GM12878 (cell line): ENCODE measurements around the gene SUSD1. TPM values are rescaled to one million over a fixed set of nuclear protein-coding genes. Genes with fewer than 3 reads are reported as not detected.

Experiments used
- CBX5 ChIP-seq: sonication (generic); IDR thresholded peaks from 2 replicates; pipeline ENCODE4 v1.6.1; 2016; ENCODE audit warnings: low read depth, moderate library complexity, mild to moderate bottlenecking, inconsistent platforms
- EED ChIP-seq: sonication (generic); IDR thresholded peaks from 2 replicates; pipeline ENCODE4 v1.6.1; 2016; ENCODE audit warnings: antibody characterized with exemption, low read depth
- EGR1 ChIP-seq, 2 experiments: IDR thresholded peaks; 1 replicate in 1 of 2; 2 replicates in 1 of 2; pipeline ENCODE4 v1.6.1; 2011 to 2012; ENCODE audit warnings: low read depth in 2 of 2, low read length in 2 of 2, borderline replicate concordance in 1 of 2, mild to moderate bottlenecking in 1 of 2, moderate library complexity in 1 of 2
- EP300 ChIP-seq, 2 experiments: fragments of 150-350 bp in 1 of 2; IDR thresholded peaks; 2 replicates each; pipeline ENCODE4 v1.6.1; 2011 to 2012; ENCODE audit warnings: low read depth in 2 of 2, low read length in 2 of 2, borderline replicate concordance in 1 of 2, improper control_type of control experiment in 1 of 2, inconsistent platforms in 1 of 2; ENCODE audit not compliant: control insufficient read depth in 1 of 2
- GABPA ChIP-seq: IDR thresholded peaks from 2 replicates; pipeline ENCODE4 v1.6.1; 2014; ENCODE audit warnings: antibody characterized with exemption, low read depth, mild to moderate bottlenecking, inconsistent platforms
- GATAD2B ChIP-seq: fragments of 450-650 bp; conservative IDR thresholded peaks from 2 replicates; pipeline ENCODE4 v1.6.1; 2017; ENCODE audit warnings: low read depth, mild to moderate bottlenecking, moderate library complexity
- IKZF2 ChIP-seq, 2 experiments: fragments of 450-650 bp; IDR thresholded peaks; 2 replicates each; pipeline ENCODE4 v1.6.1; 2017; ENCODE audit warnings: mild to moderate bottlenecking in 2 of 2, moderate library complexity in 2 of 2
- IRF4 ChIP-seq: IDR thresholded peaks from 2 replicates; pipeline ENCODE4 v1.6.1; 2011; ENCODE audit warnings: low read depth, low read length
- JUNB ChIP-seq: IDR thresholded peaks from 2 replicates; pipeline ENCODE4 v1.6.1; 2016; ENCODE audit warnings: antibody characterized with exemption, mild to moderate bottlenecking
- MLLT1 ChIP-seq: fragments of 450-650 bp; IDR thresholded peaks from 2 replicates; pipeline ENCODE4 v1.6.1; 2016; ENCODE audit warnings: mild to moderate bottlenecking
- MTA2 ChIP-seq: fragments of 450-650 bp; IDR thresholded peaks from 2 replicates; pipeline ENCODE4 v1.6.1; 2016; ENCODE audit warnings: low read depth, mild to moderate bottlenecking, moderate library complexity
- MXI1 ChIP-seq: fragments of 150-350 bp; IDR thresholded peaks from 2 replicates; pipeline ENCODE4 v1.6.1; 2011; ENCODE audit warnings: low read depth, mild to moderate bottlenecking, inconsistent platforms, low read length, improper control_type of control experiment
- NFIC ChIP-seq: IDR thresholded peaks from 2 replicates; pipeline ENCODE4 v1.6.1; 2012; ENCODE audit warnings: low read depth, mild to moderate bottlenecking, inconsistent platforms, low read length, moderate library complexity
- NKRF ChIP-seq: fragments of 450-650 bp; conservative IDR thresholded peaks from 2 replicates; pipeline ENCODE4 v1.6.1; 2017; ENCODE audit warnings: mild to moderate bottlenecking, moderate library complexity
- PAX8 ChIP-seq: fragments of 450-650 bp; IDR thresholded peaks from 2 replicates; pipeline ENCODE4 v1.6.1; 2017; ENCODE audit warnings: mild to moderate bottlenecking, moderate library complexity
- POLR2A ChIP-seq: IDR thresholded peaks from 2 replicates; pipeline ENCODE4 v1.6.1; 2011; ENCODE audit warnings: low read depth, mild to moderate bottlenecking, low read length
- POLR2AphosphoS2 ChIP-seq: IDR thresholded peaks from 2 replicates; pipeline ENCODE4 v1.6.1; 2011; ENCODE audit warnings: low read depth, mild to moderate bottlenecking, low read length, improper control_type of control experiment, moderate library complexity
- SKIL ChIP-seq: fragments of 450-650 bp; IDR thresholded peaks from 2 replicates; pipeline ENCODE4 v1.6.1; 2017; ENCODE audit warnings: mild to moderate bottlenecking, low read depth, inconsistent platforms; ENCODE audit not compliant: poor library complexity, severe bottlenecking
- SMARCA5 ChIP-seq: fragments of 450-650 bp; IDR thresholded peaks from 2 replicates; pipeline ENCODE4 v1.6.1; 2017; ENCODE audit warnings: mild to moderate bottlenecking
- SMC3 ChIP-seq: IDR thresholded peaks from 2 replicates; pipeline ENCODE4 v1.6.1; 2011; ENCODE audit warnings: low read length, improper control_type of control experiment, borderline replicate concordance
- SPI1 ChIP-seq: IDR thresholded peaks from 2 replicates; pipeline ENCODE4 v1.6.1; 2011; ENCODE audit warnings: low read depth, mild to moderate bottlenecking, low read length, moderate library complexity, borderline replicate concordance; ENCODE audit not compliant: insufficient read depth
- STAT1 ChIP-seq: fragments of 450-650 bp; conservative IDR thresholded peaks from 2 replicates; pipeline ENCODE4 v1.6.1; 2014; ENCODE audit warnings: antibody characterized with exemption, mild to moderate bottlenecking
- STAT3 ChIP-seq: IDR thresholded peaks from 2 replicates; pipeline ENCODE4 v1.6.1; 2011; ENCODE audit warnings: low read depth, low read length, improper control_type of control experiment
- TARDBP ChIP-seq: IDR thresholded peaks from 2 replicates; pipeline ENCODE4 v1.6.1; 2016; ENCODE audit warnings: borderline replicate concordance
- TBL1XR1 ChIP-seq: IDR thresholded peaks from 2 replicates; pipeline ENCODE4 v1.6.1; 2012; ENCODE audit warnings: low read depth, low read length, improper control_type of control experiment
- YY1 ChIP-seq: IDR thresholded peaks from 2 replicates; pipeline ENCODE4 v1.6.1; 2011; ENCODE audit warnings: low read depth, mild to moderate bottlenecking, low read length
- ZSCAN29 ChIP-seq: fragments of 450-650 bp; IDR thresholded peaks from 2 replicates; pipeline ENCODE4 v1.6.1; 2017; ENCODE audit warnings: mild to moderate bottlenecking, moderate library complexity
- polyA plus RNA-seq, 11 experiments: library from polyadenylated mRNA; depleted of rRNA in 4 of 11; unstranded in 6 of 11; stranded (reverse) in 5 of 11; fragments of >200 nt; fragmentation: Nextera tagmentation in 4 of 11; fragmentation: Illumina TruSeq in 1 of 11; extraction: Ambion mirVana in 4 of 11; extraction: Trizol in 1 of 11; gene quantifications; 1 replicate in 1 of 11; 2 replicates in 10 of 11; pipeline versions ENCODE4 v1.2.1 to v1.2.3, GENCODE V29; 2011 to 2016; ENCODE audit warnings: inconsistent platforms in 2 of 11, missing spikeins in 2 of 11, low read depth in 1 of 11
- total RNA-seq, 4 experiments: library from RNA; depleted of rRNA in 3 of 4; stranded (reverse); fragments of >200 nt in 3 of 4; fragmentation: Illumina TruSeq in 1 of 4; extraction: Trizol in 1 of 4; gene quantifications; 2 replicates each; pipeline versions ENCODE4 v1.2.1 to v1.2.3, GENCODE V29; 2013 to 2021
- TF ChIP-seq, protein P1 (sequence below): IDR thresholded peaks from 2 replicates; pipeline ENCODE4 v1.6.1; 2012; ENCODE audit warnings: low read depth, low read length, improper control_type of control experiment

Gene SUSD1
- total and polyA plus RNA-seq, 10 of the 15 experiments (the other 5 are each of a cell fraction or from before 2014, with no cell fraction given), result 6.7 to 20.8 (median 13.2) TPM

DNA sequence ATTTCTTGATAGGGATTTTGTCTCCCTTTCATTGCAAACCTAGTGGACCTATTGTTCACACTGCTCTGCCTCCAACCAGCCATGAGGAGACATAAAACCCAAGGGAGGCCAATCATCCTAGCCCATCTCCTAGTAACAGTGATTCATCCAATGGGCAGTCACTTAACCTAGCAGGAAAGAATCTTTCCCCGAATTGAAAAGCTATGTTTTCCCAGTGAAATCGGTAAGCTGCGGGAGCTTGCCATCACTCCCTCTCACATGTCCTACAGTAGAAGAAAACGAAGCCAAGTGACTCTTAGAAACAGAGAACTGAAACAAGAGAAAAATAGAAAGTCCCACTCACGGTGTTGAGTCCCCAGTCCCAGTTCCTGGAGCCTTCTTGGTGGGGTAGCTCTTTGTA is 123.3 kb downstream of the SUSD1 start (continued):
- TF ChIP-seq NKRF (no peak), SMC3 (no peak), NFIC (peak; percentile 55; the same call in 1 of the 2 replicates), GABPA (no peak), POLR2AphosphoS2 (no peak), STAT3 (no peak), IRF4 (peak; percentile 63; the same call in 1 of the 2 replicates), EED (peak; percentile 88), IKZF2 (IDR thresholded peaks at IDR 0.05) (peak; percentile 81 to 87), SKIL (no peak), MLLT1 (peak; percentile 67; the same call in 1 of the 2 replicates), MTA2 (peak; percentile 37; the same call in 1 of the 2 replicates), JUNB (no peak), SMARCA5 (no peak), EGR1 (IDR thresholded peaks at IDR 0.05; ENCODE audit: borderline replicate concordance in 1 of 2, low read depth in 2 of 2, low read length in 2 of 2) (no peak), MXI1 (no peak), EP300 (IDR thresholded peaks at IDR 0.05; ENCODE audit: borderline replicate concordance in 1 of 2, control insufficient read depth in 1 of 2, low read depth in 2 of 2, low read length in 2 of 2) (0 out of 4 replicates have a peak, but pooled peaks have one; percentile 22 to 37), ZSCAN29 (no peak), TBL1XR1 (no peak), TARDBP (no peak), CBX5 (no peak), POLR2A (no peak), PAX8 (no peak), GATAD2B (0 out of 2 replicates have a peak, but pooled peaks have one; percentile 36), SPI1 (peak; percentile 90), YY1 (no peak), STAT1 (no peak)
- TF ChIP-seq, protein P1, sequence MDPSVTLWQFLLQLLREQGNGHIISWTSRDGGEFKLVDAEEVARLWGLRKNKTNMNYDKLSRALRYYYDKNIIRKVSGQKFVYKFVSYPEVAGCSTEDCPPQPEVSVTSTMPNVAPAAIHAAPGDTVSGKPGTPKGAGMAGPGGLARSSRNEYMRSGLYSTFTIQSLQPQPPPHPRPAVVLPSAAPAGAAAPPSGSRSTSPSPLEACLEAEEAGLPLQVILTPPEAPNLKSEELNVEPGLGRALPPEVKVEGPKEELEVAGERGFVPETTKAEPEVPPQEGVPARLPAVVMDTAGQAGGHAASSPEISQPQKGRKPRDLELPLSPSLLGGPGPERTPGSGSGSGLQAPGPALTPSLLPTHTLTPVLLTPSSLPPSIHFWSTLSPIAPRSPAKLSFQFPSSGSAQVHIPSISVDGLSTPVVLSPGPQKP, result no peak
